ENCODE measurements around the gene VENTX.
A peak's percentile ranks its signal among the peaks of the same experiment; 100 is the strongest.

Gene VENTX

GRCh38 chr10:133237588-133238465 is at the start of gene VENTX:
Gene VENTX, plus strand, starts transcription at chr10:133237855. Its CDS starts 60 bp downstream, at chr10:133237915.
- H3K4me1 ChIP-seq (ENCODE audit: control insufficient read depth, insufficient read depth, low read length) = no peaks in the 10 kb centered on the region
- peak within 1 kb of the TSS; percentile 60 for H3K9ac ChIP-seq (ENCODE audit: low read depth, low read length)
- H3K4me3 ChIP-seq (ENCODE audit: low read depth, low read length) = peak within 1 kb of the TSS; percentile 50

GRCh38 chr10:133187906-133188681 is 49.6 kb upstream of the VENTX start:
- Histone ChIP-seq H3K9me3 (ENCODE audit: control insufficient read depth, insufficient read depth, low read length) (peaks cover 5% of the 10 kb centered on the region), H3K4me3 (ENCODE audit: low read depth, low read length) (no peak overlapping the region), H3K4me1 (ENCODE audit: control insufficient read depth, insufficient read depth, low read length) (no peaks in the 10 kb centered on the region), H3K36me3 (ENCODE audit: control insufficient read depth, insufficient read depth, low read length) (peaks cover 28% of the 10 kb centered on the region), H3K9ac (ENCODE audit: low read depth, low read length) (no peak overlapping the region), H3K27me3 (ENCODE audit: control insufficient read depth, insufficient read depth, low read length) (no peaks in the 10 kb centered on the region)

More at GRCh38 chr10:133237588-133238465, at the start of gene VENTX:
- Histone ChIP-seq H3K9me3 (ENCODE audit: control insufficient read depth, insufficient read depth, low read length) (no peaks in the 10 kb centered on the region), H3K36me3 (ENCODE audit: control insufficient read depth, insufficient read depth, low read length) (no peaks in the 10 kb centered on the region), H3K27me3 (ENCODE audit: control insufficient read depth, insufficient read depth, low read length) (peaks cover 18% of the 10 kb centered on the region)

GRCh38 chr10:133189256-133189655 is 48.4 kb upstream of the VENTX start:
- Histone ChIP-seq H3K9me3 (ENCODE audit: control insufficient read depth, insufficient read depth, low read length) (peaks cover 5% of the 10 kb centered on the region), H3K4me3 (ENCODE audit: low read depth, low read length) (no peak overlapping the region), H3K4me1 (ENCODE audit: control insufficient read depth, insufficient read depth, low read length) (no peaks in the 10 kb centered on the region), H3K27me3 (ENCODE audit: control insufficient read depth, insufficient read depth, low read length) (no peaks in the 10 kb centered on the region), H3K9ac (ENCODE audit: low read depth, low read length) (no peak overlapping the region), H3K36me3 (ENCODE audit: control insufficient read depth, insufficient read depth, low read length) (peaks cover 19% of the 10 kb centered on the region)

GRCh38 chr10:133189726-133190125 is 47.9 kb upstream of the VENTX start:
- Histone ChIP-seq H3K27me3 (ENCODE audit: control insufficient read depth, insufficient read depth, low read length) (no peaks in the 10 kb centered on the region), H3K9me3 (ENCODE audit: control insufficient read depth, insufficient read depth, low read length) (peaks cover 5% of the 10 kb centered on the region), H3K4me3 (ENCODE audit: low read depth, low read length) (no peak overlapping the region), H3K9ac (ENCODE audit: low read depth, low read length) (no peak overlapping the region), H3K4me1 (ENCODE audit: control insufficient read depth, insufficient read depth, low read length) (no peaks in the 10 kb centered on the region), H3K36me3 (ENCODE audit: control insufficient read depth, insufficient read depth, low read length) (peaks cover 14% of the 10 kb centered on the region)

GRCh38 chr10:133190225-133190624 is 47.4 kb upstream of the VENTX start:
- Histone ChIP-seq H3K9me3 (ENCODE audit: control insufficient read depth, insufficient read depth, low read length) (peaks cover 5% of the 10 kb centered on the region), H3K36me3 (ENCODE audit: control insufficient read depth, insufficient read depth, low read length) (peaks cover 13% of the 10 kb centered on the region), H3K4me3 (ENCODE audit: low read depth, low read length) (no peak overlapping the region), H3K9ac (ENCODE audit: low read depth, low read length) (no peak overlapping the region), H3K4me1 (ENCODE audit: control insufficient read depth, insufficient read depth, low read length) (no peaks in the 10 kb centered on the region), H3K27me3 (ENCODE audit: control insufficient read depth, insufficient read depth, low read length) (no peaks in the 10 kb centered on the region)

GRCh38 chr10:133191651-133192050 is 46.0 kb upstream of the VENTX start:
- Histone ChIP-seq H3K36me3 (ENCODE audit: control insufficient read depth, insufficient read depth, low read length) (peaks cover 13% of the 10 kb centered on the region), H3K9me3 (ENCODE audit: control insufficient read depth, insufficient read depth, low read length) (peaks cover 5% of the 10 kb centered on the region), H3K4me1 (ENCODE audit: control insufficient read depth, insufficient read depth, low read length) (no peaks in the 10 kb centered on the region), H3K9ac (ENCODE audit: low read depth, low read length) (no peak overlapping the region), H3K27me3 (ENCODE audit: control insufficient read depth, insufficient read depth, low read length) (no peaks in the 10 kb centered on the region), H3K4me3 (ENCODE audit: low read depth, low read length) (no peak overlapping the region)

GRCh38 chr10:133194151-133194550 is 43.5 kb upstream of the VENTX start:
- Histone ChIP-seq H3K4me3 (ENCODE audit: low read depth, low read length) (no peak overlapping the region), H3K27me3 (ENCODE audit: control insufficient read depth, insufficient read depth, low read length) (no peaks in the 10 kb centered on the region), H3K4me1 (ENCODE audit: control insufficient read depth, insufficient read depth, low read length) (no peaks in the 10 kb centered on the region), H3K9ac (ENCODE audit: low read depth, low read length) (no peak overlapping the region), H3K9me3 (ENCODE audit: control insufficient read depth, insufficient read depth, low read length) (peaks cover 5% of the 10 kb centered on the region), H3K36me3 (ENCODE audit: control insufficient read depth, insufficient read depth, low read length) (peaks cover 8% of the 10 kb centered on the region)

- H3K36me3 ChIP-seq (ENCODE audit: control insufficient read depth, insufficient read depth, low read length) = peaks cover 13% of the 10 kb centered on the region
- no peak overlapping the region for H3K4me3 ChIP-seq (ENCODE audit: low read depth, low read length)
- H3K4me1 ChIP-seq (ENCODE audit: control insufficient read depth, insufficient read depth, low read length) = no peaks in the 10 kb centered on the region
- H3K27me3 ChIP-seq (ENCODE audit: control insufficient read depth, insufficient read depth, low read length) = no peaks in the 10 kb centered on the region
- no peak overlapping the region for H3K9ac ChIP-seq (ENCODE audit: low read depth, low read length)
- peaks cover 5% of the 10 kb centered on the region for H3K9me3 ChIP-seq (ENCODE audit: control insufficient read depth, insufficient read depth, low read length)
Observed at GRCh38 chr10:133195096-133195495, 42.6 kb upstream of the VENTX start.

GRCh38 chr10:133195611-133196010 is 42.0 kb upstream of the VENTX start:
- Histone ChIP-seq H3K4me1 (ENCODE audit: control insufficient read depth, insufficient read depth, low read length) (no peaks in the 10 kb centered on the region), H3K9me3 (ENCODE audit: control insufficient read depth, insufficient read depth, low read length) (peaks cover 5% of the 10 kb centered on the region), H3K4me3 (ENCODE audit: low read depth, low read length) (no peak overlapping the region), H3K9ac (ENCODE audit: low read depth, low read length) (no peak overlapping the region), H3K27me3 (ENCODE audit: control insufficient read depth, insufficient read depth, low read length) (no peaks in the 10 kb centered on the region), H3K36me3 (ENCODE audit: control insufficient read depth, insufficient read depth, low read length) (peaks cover 13% of the 10 kb centered on the region)

- H3K4me3 ChIP-seq (ENCODE audit: low read depth, low read length) = no peak overlapping the region
- no peaks in the 10 kb centered on the region for H3K27me3 ChIP-seq (ENCODE audit: control insufficient read depth, insufficient read depth, low read length)
- no peak overlapping the region for H3K9ac ChIP-seq (ENCODE audit: low read depth, low read length)
- peaks cover 13% of the 10 kb centered on the region for H3K36me3 ChIP-seq (ENCODE audit: control insufficient read depth, insufficient read depth, low read length)
- no peaks in the 10 kb centered on the region for H3K4me1 ChIP-seq (ENCODE audit: control insufficient read depth, insufficient read depth, low read length)
- peaks cover 5% of the 10 kb centered on the region for H3K9me3 ChIP-seq (ENCODE audit: control insufficient read depth, insufficient read depth, low read length)
Observed at GRCh38 chr10:133196221-133196915, 41.3 kb upstream of the VENTX start.

- no peaks in the 10 kb centered on the region for H3K9me3 ChIP-seq (ENCODE audit: control insufficient read depth, insufficient read depth, low read length)
- no peaks in the 10 kb centered on the region for H3K27me3 ChIP-seq (ENCODE audit: control insufficient read depth, insufficient read depth, low read length)
- no peak overlapping the region for H3K4me3 ChIP-seq (ENCODE audit: low read depth, low read length)
- no peaks in the 10 kb centered on the region for H3K4me1 ChIP-seq (ENCODE audit: control insufficient read depth, insufficient read depth, low read length)
- H3K36me3 ChIP-seq (ENCODE audit: control insufficient read depth, insufficient read depth, low read length) = peaks cover 15% of the 10 kb centered on the region
- H3K9ac ChIP-seq (ENCODE audit: low read depth, low read length) = no peak overlapping the region
Observed at GRCh38 chr10:133196936-133197758, 40.5 kb upstream of the VENTX start.
